GM23338 (cell line): ENCODE results near the gene MIPEP. TPM values are rescaled to one million over a fixed set of nuclear protein-coding genes. Genes with fewer than 3 reads are reported as not detected.

ENCODE experiments used
- ATAC-seq: fragments of 200-7000 bp; cut with Tn5 transposase; 3 replicates; pipeline ENCODE4 v1.9.1; 2020
- DNase-seq: peaks from one replicate; pipeline ENCODE4 v3.0.0-alpha.2; 2015; ENCODE audit warnings: low spot score
- H2AFZ ChIP-seq: fragments of 200-600 bp; sonication (generic); 2 replicates; pipeline ENCODE4 v1.8.0; 2016; ENCODE audit warnings: antibody characterized with exemption, mild to moderate bottlenecking, moderate library complexity
- H3F3A ChIP-seq: fragments of 200-600 bp; sonication (generic); replicated peaks from 2 replicates; pipeline ENCODE4 v1.8.0; 2017; ENCODE audit warnings: antibody characterized with exemption, mixed run types, low read depth
- H3K27ac ChIP-seq: fragments of 200-600 bp; sonication (generic); 2 replicates; pipeline ENCODE4 v1.6.1; 2016; ENCODE audit warnings: low read depth
- H3K27me3 ChIP-seq: fragments of 200-600 bp; sonication (generic); 2 replicates; pipeline ENCODE4 v1.8.0; 2016; ENCODE audit warnings: mild to moderate bottlenecking, mixed run types, moderate library complexity; ENCODE audit not compliant: insufficient read depth
- H3K36me3 ChIP-seq: fragments of 200-600 bp; sonication (generic); 2 replicates; pipeline ENCODE4 v1.8.0; 2016; ENCODE audit warnings: mild to moderate bottlenecking; ENCODE audit not compliant: insufficient read depth
- H3K4me1 ChIP-seq: fragments of 200-600 bp; sonication (generic); 2 replicates; pipeline ENCODE4 v1.8.0; 2016; ENCODE audit warnings: mild to moderate bottlenecking, moderate library complexity; ENCODE audit not compliant: insufficient read depth
- H3K4me2 ChIP-seq: fragments of 200-600 bp; sonication (generic); 2 replicates; pipeline ENCODE4 v1.7.1; 2017; ENCODE audit warnings: mixed run types
- H3K4me3 ChIP-seq: fragments of 200-600 bp; sonication (generic); 2 replicates; pipeline ENCODE4 v1.6.1; 2016; ENCODE audit warnings: mixed run types
- H3K79me2 ChIP-seq: fragments of 200-600 bp; sonication (generic); replicated peaks from 2 replicates; pipeline ENCODE4 v1.8.0; 2017; ENCODE audit warnings: mild to moderate bottlenecking; ENCODE audit not compliant: insufficient read depth
- H3K9me2 ChIP-seq: fragments of 200-600 bp; sonication (generic); 2 replicates; pipeline ENCODE4 v1.8.0; 2017; ENCODE audit not compliant: insufficient read depth
- H4K20me1 ChIP-seq: fragments of 200-600 bp; sonication (generic); replicated peaks from 2 replicates; pipeline ENCODE4 v1.8.0; 2017; ENCODE audit warnings: mild to moderate bottlenecking; ENCODE audit not compliant: insufficient read depth
- H3K27ac Mint-ChIP-seq: 2 replicates; pipeline ENCODE4 v1.8.0; 2020; ENCODE audit warnings: inconsistent platforms, mild to moderate bottlenecking, moderate library complexity, mixed read lengths
- H3K27me3 Mint-ChIP-seq: 3 replicates; pipeline ENCODE4 v1.8.0; 2022; ENCODE audit warnings: low read depth, mild to moderate bottlenecking, moderate library complexity, mixed read lengths, inconsistent platforms; ENCODE audit not compliant: insufficient read depth, poor library complexity
- H3K36me3 Mint-ChIP-seq: 3 replicates; pipeline ENCODE4 v1.8.0; 2021; ENCODE audit warnings: low read depth, mild to moderate bottlenecking, inconsistent platforms, moderate library complexity, mixed read lengths
- H3K4me1 Mint-ChIP-seq: 3 replicates; pipeline ENCODE4 v1.8.0; 2020; ENCODE audit warnings: mild to moderate bottlenecking, inconsistent platforms, mixed read lengths
- H3K4me3 Mint-ChIP-seq: 3 replicates; pipeline ENCODE4 v1.8.0; 2021; ENCODE audit warnings: moderate library complexity, mild to moderate bottlenecking, inconsistent platforms, mixed read lengths
- H3K9me3 Mint-ChIP-seq: 3 replicates; pipeline ENCODE4 v1.8.0; 2020; ENCODE audit warnings: moderate library complexity, mild to moderate bottlenecking, inconsistent platforms, mixed read lengths
- CREB1 ChIP-seq: fragments of 250-450 bp; sonication (Bioruptor Pico); IDR thresholded peaks from 2 replicates; pipeline ENCODE4 v1.5.0; 2020; ENCODE audit warnings: low read depth, mild to moderate bottlenecking, moderate library complexity
- CTCF ChIP-seq, 2 experiments: fragments of 200-600 bp in 1 of 2; sonication (generic) in 1 of 2; conservative IDR thresholded peaks; 2 replicates each; pipeline versions ENCODE4 v1.5.1 to v1.6.1; 2016 to 2017; ENCODE audit warnings: antibody characterized with exemption in 2 of 2, low read depth in 2 of 2, mild to moderate bottlenecking in 2 of 2, moderate library complexity in 1 of 2
- EZH2 ChIP-seq: fragments of 200-600 bp; sonication (generic); IDR thresholded peaks from one replicate; pipeline ENCODE4 v1.8.0; 2017; ENCODE audit warnings: antibody characterized with exemption, mild to moderate bottlenecking, low read depth; ENCODE audit not compliant: unreplicated experiment
- JUNB ChIP-seq: IDR thresholded peaks from one replicate; pipeline ENCODE4 v1.6.1; 2016; ENCODE audit warnings: antibody characterized with exemption; ENCODE audit not compliant: unreplicated experiment
- NANOG ChIP-seq: IDR thresholded peaks from 2 replicates; pipeline ENCODE4 v1.6.1; 2016; ENCODE audit warnings: antibody characterized with exemption, borderline replicate concordance
- STAT1 ChIP-seq: IDR thresholded peaks from one replicate; pipeline ENCODE4 v1.6.1; 2016; ENCODE audit warnings: antibody characterized with exemption; ENCODE audit not compliant: unreplicated experiment
- ZNF114 ChIP-seq: fragments of 250-450 bp; sonication (Bioruptor Pico); IDR thresholded peaks from 2 replicates; pipeline ENCODE4 v1.5.0; 2020; ENCODE audit warnings: mild to moderate bottlenecking, moderate library complexity
- polyA plus RNA-seq: library from polyadenylated mRNA; unstranded; fragments of >200 nt; fragmentation: Nextera tagmentation; extraction: Ambion mirVana; gene quantifications from 2 replicates; pipeline ENCODE4 v1.2.1, GENCODE V29; 2016
- total RNA-seq: library from RNA; depleted of rRNA; stranded (reverse); fragments of >200 nt; shearing (Covaris generic); gene quantifications from 2 replicates; pipeline ENCODE4 v1.2.3, GENCODE V29; 2014
- TF ChIP-seq, protein P1 (sequence below): fragments of 250-450 bp; sonication (Bioruptor Pico); IDR thresholded peaks from 2 replicates; pipeline ENCODE4 v1.5.0; 2020; ENCODE audit warnings: mild to moderate bottlenecking, moderate library complexity

MIPEP gene
- total and polyA plus RNA-seq, 2 experiments from 2014 or later, result 20.8 to 22.5 TPM

DNA sequence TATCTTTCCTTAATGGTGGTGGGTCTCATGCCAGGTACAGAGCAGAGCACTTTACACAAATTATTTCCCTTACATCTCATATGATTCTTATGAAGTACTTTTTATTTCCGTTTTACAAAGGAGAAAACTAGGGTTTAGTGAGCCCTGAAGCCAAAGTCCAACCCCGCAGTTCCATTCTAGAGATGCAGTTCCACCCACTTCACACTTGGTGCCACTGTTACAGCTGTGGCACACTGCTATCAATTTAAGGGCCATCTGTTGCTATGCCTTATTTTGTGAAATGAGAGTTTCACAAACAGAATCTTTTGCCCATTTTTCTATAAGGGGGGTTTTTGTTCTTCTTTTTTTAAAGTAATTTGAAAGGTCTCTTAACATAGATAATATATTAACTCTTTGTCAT, 12.9 kb downstream of the MIPEP start:
- peak; percentile 46 for DNase-seq
- no peaks in the 10 kb centered on the region for H3F3A ChIP-seq
- H3K27me3 Mint-ChIP-seq, result no peaks in the 10 kb centered on the region
- H4K20me1 ChIP-seq, result no peaks in the 10 kb centered on the region
- H3K4me1 Mint-ChIP-seq, result no peaks in the 10 kb centered on the region
- no peak overlapping the region for H3K4me3 ChIP-seq
- no peak overlapping the region for H3K27ac ChIP-seq
- no peak overlapping the region for H2AFZ ChIP-seq
- no peak overlapping the region for H3K4me3 Mint-ChIP-seq
- peak; percentile 62; the same call in 2 of the 3 replicates for ATAC-seq
- no peaks in the 10 kb centered on the region for H3K9me2 ChIP-seq
- peaks cover 10% of the 10 kb centered on the region; the same call in 1 of the 3 replicates for H3K36me3 Mint-ChIP-seq
- no peak overlapping the region for H3K4me2 ChIP-seq
- no peak overlapping the region for H3K27ac Mint-ChIP-seq
- H3K9me3 Mint-ChIP-seq, result no peaks in the 10 kb centered on the region
- H3K4me1 ChIP-seq, result no peaks in the 10 kb centered on the region
- H3K79me2 ChIP-seq, result no peaks in the 10 kb centered on the region
- no peak for TF ChIP-seq NANOG
- peak; percentile 46 to 50 for TF ChIP-seq CTCF (conservative IDR thresholded peaks at IDR 0.05; ENCODE audit: low read depth in 2 of 2)
- H3K27me3 ChIP-seq, result no peaks in the 10 kb centered on the region
- H3K36me3 ChIP-seq, result no peaks in the 10 kb centered on the region

DNA sequence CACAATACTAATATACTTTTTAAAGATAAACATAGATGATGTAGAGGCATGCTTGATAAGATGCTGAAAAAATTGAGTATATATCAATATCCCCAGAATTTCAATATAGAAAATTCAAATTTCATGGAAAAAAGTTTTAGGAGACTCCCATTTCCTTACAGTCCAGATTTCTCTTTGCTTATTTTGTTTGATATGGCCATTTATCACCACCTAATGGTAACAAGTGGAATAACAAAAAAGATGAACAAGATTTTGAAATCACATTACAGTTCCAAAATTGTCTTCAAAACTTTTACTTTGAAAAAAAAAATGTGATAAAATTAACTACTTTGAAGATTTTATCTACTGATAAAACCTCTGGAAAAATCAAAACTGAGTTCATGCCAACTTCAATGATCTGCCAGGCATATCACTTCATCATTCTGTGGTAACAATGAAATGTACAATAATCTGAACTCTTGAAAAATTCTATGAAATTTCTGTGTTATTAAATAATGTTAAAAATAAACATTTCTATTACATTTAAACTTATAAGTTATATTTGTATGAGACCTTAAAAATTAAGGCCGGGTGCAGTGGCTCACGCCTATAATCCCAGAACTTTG, 17.5 kb downstream of the MIPEP start:
- no peaks in the 10 kb centered on the region for H3K36me3 ChIP-seq
- H3K27ac ChIP-seq, result no peak overlapping the region
- no peak overlapping the region for H3K4me3 Mint-ChIP-seq
- no peak overlapping the region for H3K4me3 ChIP-seq
- TF ChIP-seq ZNF114 (CRISPR knock-in tag) (no peak), CTCF (conservative IDR thresholded peaks at IDR 0.05; ENCODE audit: low read depth in 2 of 2) (peak in 1 of 2 experiments; percentile 65; a peak in 3 of 4 replicates), NANOG (no peak), CREB1 (no peak), STAT1 (no peak), JUNB (no peak), EZH2 (no peak)
- TF ChIP-seq, protein P1, sequence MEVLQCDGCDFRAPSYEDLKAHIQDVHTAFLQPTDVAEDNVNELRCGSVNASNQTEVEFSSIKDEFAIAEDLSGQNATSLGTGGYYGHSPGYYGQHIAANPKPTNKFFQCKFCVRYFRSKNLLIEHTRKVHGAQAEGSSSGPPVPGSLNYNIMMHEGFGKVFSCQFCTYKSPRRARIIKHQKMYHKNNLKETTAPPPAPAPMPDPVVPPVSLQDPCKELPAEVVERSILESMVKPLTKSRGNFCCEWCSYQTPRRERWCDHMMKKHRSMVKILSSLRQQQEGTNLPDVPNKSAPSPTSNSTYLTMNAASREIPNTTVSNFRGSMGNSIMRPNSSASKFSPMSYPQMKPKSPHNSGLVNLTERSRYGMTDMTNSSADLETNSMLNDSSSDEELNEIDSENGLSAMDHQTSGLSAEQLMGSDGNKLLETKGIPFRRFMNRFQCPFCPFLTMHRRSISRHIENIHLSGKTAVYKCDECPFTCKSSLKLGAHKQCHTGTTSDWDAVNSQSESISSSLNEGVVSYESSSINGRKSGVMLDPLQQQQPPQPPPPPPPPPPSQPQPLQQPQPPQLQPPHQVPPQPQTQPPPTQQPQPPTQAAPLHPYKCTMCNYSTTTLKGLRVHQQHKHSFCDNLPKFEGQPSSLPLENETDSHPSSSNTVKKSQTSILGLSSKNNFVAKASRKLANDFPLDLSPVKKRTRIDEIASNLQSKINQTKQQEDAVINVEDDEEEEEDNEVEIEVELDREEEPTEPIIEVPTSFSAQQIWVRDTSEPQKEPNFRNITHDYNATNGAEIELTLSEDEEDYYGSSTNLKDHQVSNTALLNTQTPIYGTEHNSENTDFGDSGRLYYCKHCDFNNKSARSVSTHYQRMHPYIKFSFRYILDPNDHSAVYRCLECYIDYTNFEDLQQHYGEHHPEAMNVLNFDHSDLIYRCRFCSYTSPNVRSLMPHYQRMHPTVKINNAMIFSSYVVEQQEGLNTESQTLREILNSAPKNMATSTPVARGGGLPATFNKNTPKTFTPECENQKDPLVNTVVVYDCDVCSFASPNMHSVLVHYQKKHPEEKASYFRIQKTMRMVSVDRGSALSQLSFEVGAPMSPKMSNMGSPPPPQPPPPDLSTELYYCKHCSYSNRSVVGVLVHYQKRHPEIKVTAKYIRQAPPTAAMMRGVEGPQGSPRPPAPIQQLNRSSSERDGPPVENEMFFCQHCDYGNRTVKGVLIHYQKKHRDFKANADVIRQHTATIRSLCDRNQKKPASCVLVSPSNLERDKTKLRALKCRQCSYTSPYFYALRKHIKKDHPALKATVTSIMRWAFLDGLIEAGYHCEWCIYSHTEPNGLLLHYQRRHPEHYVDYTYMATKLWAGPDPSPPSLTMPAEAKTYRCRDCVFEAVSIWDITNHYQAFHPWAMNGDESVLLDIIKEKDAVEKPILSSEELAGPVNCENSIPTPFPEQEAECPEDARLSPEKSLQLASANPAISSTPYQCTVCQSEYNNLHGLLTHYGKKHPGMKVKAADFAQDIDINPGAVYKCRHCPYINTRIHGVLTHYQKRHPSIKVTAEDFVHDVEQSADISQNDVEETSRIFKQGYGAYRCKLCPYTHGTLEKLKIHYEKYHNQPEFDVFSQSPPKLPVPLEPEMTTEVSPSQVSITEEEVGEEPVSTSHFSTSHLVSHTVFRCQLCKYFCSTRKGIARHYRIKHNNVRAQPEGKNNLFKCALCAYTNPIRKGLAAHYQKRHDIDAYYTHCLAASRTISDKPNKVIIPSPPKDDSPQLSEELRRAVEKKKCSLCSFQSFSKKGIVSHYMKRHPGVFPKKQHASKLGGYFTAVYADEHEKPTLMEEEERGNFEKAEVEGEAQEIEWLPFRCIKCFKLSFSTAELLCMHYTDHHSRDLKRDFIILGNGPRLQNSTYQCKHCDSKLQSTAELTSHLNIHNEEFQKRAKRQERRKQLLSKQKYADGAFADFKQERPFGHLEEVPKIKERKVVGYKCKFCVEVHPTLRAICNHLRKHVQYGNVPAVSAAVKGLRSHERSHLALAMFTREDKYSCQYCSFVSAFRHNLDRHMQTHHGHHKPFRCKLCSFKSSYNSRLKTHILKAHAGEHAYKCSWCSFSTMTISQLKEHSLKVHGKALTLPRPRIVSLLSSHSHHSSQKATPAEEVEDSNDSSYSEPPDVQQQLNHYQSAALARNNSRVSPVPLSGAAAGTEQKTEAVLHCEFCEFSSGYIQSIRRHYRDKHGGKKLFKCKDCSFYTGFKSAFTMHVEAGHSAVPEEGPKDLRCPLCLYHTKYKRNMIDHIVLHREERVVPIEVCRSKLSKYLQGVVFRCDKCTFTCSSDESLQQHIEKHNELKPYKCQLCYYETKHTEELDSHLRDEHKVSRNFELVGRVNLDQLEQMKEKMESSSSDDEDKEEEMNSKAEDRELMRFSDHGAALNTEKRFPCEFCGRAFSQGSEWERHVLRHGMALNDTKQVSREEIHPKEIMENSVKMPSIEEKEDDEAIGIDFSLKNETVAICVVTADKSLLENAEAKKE (CRISPR knock-in tag), result no peak
- H3K4me1 Mint-ChIP-seq, result no peaks in the 10 kb centered on the region
- H2AFZ ChIP-seq, result no peak overlapping the region
- H3F3A ChIP-seq, result no peaks in the 10 kb centered on the region
- ATAC-seq (no peak), DNase-seq (peak; percentile 16)
- H3K27ac Mint-ChIP-seq, result no peak overlapping the region
- no peaks in the 10 kb centered on the region for H3K36me3 Mint-ChIP-seq
- H4K20me1 ChIP-seq, result no peaks in the 10 kb centered on the region
- no peaks in the 10 kb centered on the region for H3K9me3 Mint-ChIP-seq
- no peaks in the 10 kb centered on the region for H3K27me3 Mint-ChIP-seq
- H3K27me3 ChIP-seq, result no peaks in the 10 kb centered on the region
- H3K4me1 ChIP-seq, result no peaks in the 10 kb centered on the region
- H3K9me2 ChIP-seq, result no peaks in the 10 kb centered on the region
- no peak overlapping the region for H3K4me2 ChIP-seq
- no peaks in the 10 kb centered on the region for H3K79me2 ChIP-seq
